ENCODE results near the gene NOM1. TPM values are rescaled to one million over a fixed set of nuclear protein-coding genes. Genes with fewer than 3 reads are reported as not detected.
"Not testable (repeated sequence)": the region's sequence is repeated elsewhere in the genome, so short reads cannot be mapped to it uniquely, and the experiment has no call there.

Gene NOM1
- total RNA-seq, 1 experiment from 2014 or later, result 17.3 TPM

- Histone ChIP-seq H3K36me3 (peaks cover 17% of the 10 kb centered on the region), H3K4me1 (replicated peaks) (peaks cover 19% of the 10 kb centered on the region), H3K4me3 (no peak overlapping the region), H3K9me3 (replicated peaks) (no peaks in the 10 kb centered on the region), H3K27me3 (replicated peaks) (peaks cover 22% of the 10 kb centered on the region), H3K27ac (no peak overlapping the region)
- no peak for DNase-seq (ENCODE audit: low read depth in 1 of 2, low spot score in 2 of 2)
These were observed 2.2 kb upstream of the NOM1 start for GRCh38 chr7:156947120-156947843.

GRCh38 chr7:156948361-156948760 is 1.2 kb upstream of the NOM1 start:
- Histone ChIP-seq H3K4me1 (replicated peaks) (peaks cover 19% of the 10 kb centered on the region), H3K9me3 (replicated peaks) (no peaks in the 10 kb centered on the region), H3K27me3 (replicated peaks) (peaks cover 22% of the 10 kb centered on the region), H3K36me3 (peaks cover 27% of the 10 kb centered on the region), H3K27ac (no peak overlapping the region), H3K4me3 (no peak overlapping the region)
- no peak for DNase-seq (ENCODE audit: low read depth in 1 of 2, low spot score in 2 of 2)

GRCh38 chr7:156950381-156950858 is 908 bp downstream of the NOM1 start:
- DNase-seq (ENCODE audit: low read depth in 1 of 2, low spot score in 2 of 2), result peak in 1 of 2 experiments; percentile 46
- no peaks in the 10 kb centered on the region for H3K9me3 ChIP-seq (replicated peaks)
- peaks cover 48% of the 10 kb centered on the region for H3K36me3 ChIP-seq
- peaks cover 11% of the 10 kb centered on the region; the same call in 1 of the 2 replicates for H3K27me3 ChIP-seq (replicated peaks)
- peaks cover 19% of the 10 kb centered on the region for H3K4me1 ChIP-seq (replicated peaks)
- peak overlapping the region; percentile 53 for H3K27ac ChIP-seq
- H3K4me3 ChIP-seq, result peak overlapping the region; percentile 91

GRCh38 chr7:156953215-156953614 is 3.7 kb downstream of the NOM1 start:
- H3K27ac ChIP-seq; H3K9me3 ChIP-seq (replicated peaks); H3K4me3 ChIP-seq; H3K27me3 ChIP-seq (replicated peaks); DNase-seq (ENCODE audit: low read depth in 1 of 2, low spot score in 2 of 2): not testable (repeated sequence)
- Histone ChIP-seq H3K36me3 (peaks cover 72% of the 10 kb centered on the region), H3K4me1 (replicated peaks) (peaks cover 19% of the 10 kb centered on the region)

- H3K9me3 ChIP-seq (replicated peaks), result no peaks in the 10 kb centered on the region
These were observed 5.4 kb downstream of the NOM1 start for GRCh38 chr7:156954941-156955340.

GRCh38 chr7:156956727-156957126 is 7.2 kb downstream of the NOM1 start:
- Histone ChIP-seq H3K4me1 (replicated peaks) (peaks cover 4% of the 10 kb centered on the region), H3K36me3 (peaks cover 94% of the 10 kb centered on the region), H3K4me3 (no peak overlapping the region), H3K27me3 (replicated peaks) (no peaks in the 10 kb centered on the region), H3K27ac (no peak overlapping the region), H3K9me3 (replicated peaks) (no peaks in the 10 kb centered on the region)
- DNase-seq (ENCODE audit: low read depth in 1 of 2, low spot score in 2 of 2), result no peak

More at GRCh38 chr7:156954941-156955340, 5.4 kb downstream of the NOM1 start:
- no peak for DNase-seq (ENCODE audit: low read depth in 1 of 2, low spot score in 2 of 2)
- no peak overlapping the region for H3K4me3 ChIP-seq
- no peak overlapping the region for H3K27ac ChIP-seq
- H3K36me3 ChIP-seq, result peaks cover 83% of the 10 kb centered on the region
- no peaks in the 10 kb centered on the region for H3K27me3 ChIP-seq (replicated peaks)
- peaks cover 12% of the 10 kb centered on the region for H3K4me1 ChIP-seq (replicated peaks)

- no peak for DNase-seq (ENCODE audit: low read depth in 1 of 2, low spot score in 2 of 2)
- H3K27ac ChIP-seq, result no peak overlapping the region
- peaks cover 92% of the 10 kb centered on the region for H3K36me3 ChIP-seq
- no peak overlapping the region for H3K4me3 ChIP-seq
- H3K9me3 ChIP-seq (replicated peaks), result no peaks in the 10 kb centered on the region
- no peaks in the 10 kb centered on the region for H3K4me1 ChIP-seq (replicated peaks)
- no peaks in the 10 kb centered on the region for H3K27me3 ChIP-seq (replicated peaks)
These were observed 12.6 kb downstream of the NOM1 start for GRCh38 chr7:156962145-156962544.

GRCh38 chr7:156962897-156963296 is 13.4 kb downstream of the NOM1 start:
- Histone ChIP-seq H3K4me3 (no peak overlapping the region), H3K36me3 (peaks cover 94% of the 10 kb centered on the region), H3K27ac (no peak overlapping the region), H3K4me1 (replicated peaks) (no peaks in the 10 kb centered on the region), H3K27me3 (replicated peaks) (no peaks in the 10 kb centered on the region), H3K9me3 (replicated peaks) (no peaks in the 10 kb centered on the region)
- no peak for DNase-seq (ENCODE audit: low read depth in 1 of 2, low spot score in 2 of 2)

GRCh38 chr7:156963472-156963871 is 14.0 kb downstream of the NOM1 start:
- Histone ChIP-seq H3K4me1 (replicated peaks) (no peaks in the 10 kb centered on the region), H3K27ac (no peak overlapping the region), H3K36me3 (peaks cover 93% of the 10 kb centered on the region), H3K4me3 (no peak overlapping the region), H3K27me3 (replicated peaks) (no peaks in the 10 kb centered on the region), H3K9me3 (replicated peaks) (no peaks in the 10 kb centered on the region)
- DNase-seq (ENCODE audit: low read depth in 1 of 2, low spot score in 2 of 2), result no peak

GRCh38 chr7:156964971-156965370 is 15.5 kb downstream of the NOM1 start:
- Histone ChIP-seq H3K4me1 (replicated peaks) (no peaks in the 10 kb centered on the region), H3K27ac (no peak overlapping the region), H3K9me3 (replicated peaks) (no peaks in the 10 kb centered on the region), H3K36me3 (peaks cover 92% of the 10 kb centered on the region), H3K27me3 (replicated peaks) (no peaks in the 10 kb centered on the region), H3K4me3 (no peak overlapping the region)
- no peak for DNase-seq (ENCODE audit: low read depth in 1 of 2, low spot score in 2 of 2)

GRCh38 chr7:156966387-156966786 is 16.9 kb downstream of the NOM1 start:
- Histone ChIP-seq H3K4me3 (no peak overlapping the region), H3K4me1 (replicated peaks) (no peaks in the 10 kb centered on the region), H3K9me3 (replicated peaks) (no peaks in the 10 kb centered on the region), H3K27ac (no peak overlapping the region), H3K27me3 (replicated peaks) (no peaks in the 10 kb centered on the region), H3K36me3 (peaks cover 92% of the 10 kb centered on the region)
- DNase-seq (ENCODE audit: low read depth in 1 of 2, low spot score in 2 of 2), result no peak

- Histone ChIP-seq H3K4me3 (no peak overlapping the region), H3K36me3 (peaks cover 82% of the 10 kb centered on the region), H3K27ac (no peak overlapping the region), H3K4me1 (replicated peaks) (no peaks in the 10 kb centered on the region), H3K27me3 (replicated peaks) (no peaks in the 10 kb centered on the region), H3K9me3 (replicated peaks) (no peaks in the 10 kb centered on the region)
- DNase-seq (ENCODE audit: low read depth in 1 of 2, low spot score in 2 of 2), result no peak
These were observed 18.7 kb downstream of the NOM1 start for GRCh38 chr7:156968183-156968582.

GRCh38 chr7:156969972-156970420 is 20.5 kb downstream of the NOM1 start:
- no peaks in the 10 kb centered on the region for H3K4me1 ChIP-seq (replicated peaks)
- peaks cover 67% of the 10 kb centered on the region for H3K36me3 ChIP-seq
- H3K4me3 ChIP-seq, result no peak overlapping the region
- DNase-seq (ENCODE audit: low read depth in 1 of 2, low spot score in 2 of 2), result no peak
- H3K27me3 ChIP-seq (replicated peaks), result no peaks in the 10 kb centered on the region
- H3K27ac ChIP-seq, result no peak overlapping the region
- H3K9me3 ChIP-seq (replicated peaks), result no peaks in the 10 kb centered on the region

GRCh38 chr7:156975620-156976019 is 26.1 kb downstream of the NOM1 start:
- peaks cover 16% of the 10 kb centered on the region for H3K36me3 ChIP-seq
- no peaks in the 10 kb centered on the region for H3K9me3 ChIP-seq (replicated peaks)
- H3K27me3 ChIP-seq (replicated peaks), result no peaks in the 10 kb centered on the region
- H3K4me1 ChIP-seq (replicated peaks), result no peaks in the 10 kb centered on the region
- no peak for DNase-seq (ENCODE audit: low read depth in 1 of 2, low spot score in 2 of 2)
- H3K27ac ChIP-seq, result no peak overlapping the region
- H3K4me3 ChIP-seq, result no peak overlapping the region
